SK-N-SH (cell line): ENCODE data around the gene ZNF750.

Experiments
- CTCF ChIP-seq: fragments of 200-600 bp; sonication (generic); IDR thresholded peaks from 2 replicates; pipeline ENCODE4 v1.6.1; 2017; ENCODE audit warnings: antibody characterized with exemption, mild to moderate bottlenecking, moderate library complexity
- GABPA ChIP-seq: IDR thresholded peaks from 2 replicates; pipeline ENCODE4 v1.4.0; 2012; ENCODE audit warnings: low read depth, mild to moderate bottlenecking
- MAX ChIP-seq: IDR thresholded peaks from 2 replicates; pipeline ENCODE4 v1.4.0; 2012; ENCODE audit warnings: low read depth
- POLR2AphosphoS5 ChIP-seq: IDR thresholded peaks from 2 replicates; pipeline ENCODE4 v1.6.1; 2012; ENCODE audit warnings: low read depth, low read length
- RAD21 ChIP-seq: IDR thresholded peaks from 2 replicates; pipeline ENCODE4 v1.6.1; 2012; ENCODE audit warnings: mild to moderate bottlenecking, low read length
- REST ChIP-seq: IDR thresholded peaks from 2 replicates; pipeline ENCODE4 v1.6.1; 2012; ENCODE audit warnings: mild to moderate bottlenecking, low read depth, low read length, moderate library complexity
- RFX5 ChIP-seq: IDR thresholded peaks from 2 replicates; pipeline ENCODE4 v1.6.1; 2012; ENCODE audit warnings: mild to moderate bottlenecking, improper control_type of control experiment, low read length
- SIN3A ChIP-seq: IDR thresholded peaks from 2 replicates; pipeline ENCODE4 v1.6.1; 2012; ENCODE audit warnings: low read depth, mild to moderate bottlenecking, low read length, moderate library complexity, borderline replicate concordance
- TEAD4 ChIP-seq: IDR thresholded peaks from 2 replicates; pipeline ENCODE4 v1.4.0; 2012; ENCODE audit warnings: mild to moderate bottlenecking, borderline replicate concordance; ENCODE audit not compliant: insufficient read depth
- TF ChIP-seq, protein P1 (sequence below): fragments of 150-350 bp; IDR thresholded peaks from 2 replicates; pipeline ENCODE4 v1.6.1; 2017; ENCODE audit warnings: antibody characterized with exemption, low read length, low read depth, borderline replicate concordance
- TF ChIP-seq, protein P2 (sequence below): IDR thresholded peaks from 2 replicates; pipeline ENCODE4 v1.4.0; 2012; ENCODE audit warnings: low read depth, borderline replicate concordance

- TF ChIP-seq CTCF: no peak
- TF ChIP-seq MAX: no peak
- no peak for TF ChIP-seq RAD21
- TF ChIP-seq TEAD4: no peak
- TF ChIP-seq RFX5: no peak
- no peak for TF ChIP-seq REST
- TF ChIP-seq, protein P1, sequence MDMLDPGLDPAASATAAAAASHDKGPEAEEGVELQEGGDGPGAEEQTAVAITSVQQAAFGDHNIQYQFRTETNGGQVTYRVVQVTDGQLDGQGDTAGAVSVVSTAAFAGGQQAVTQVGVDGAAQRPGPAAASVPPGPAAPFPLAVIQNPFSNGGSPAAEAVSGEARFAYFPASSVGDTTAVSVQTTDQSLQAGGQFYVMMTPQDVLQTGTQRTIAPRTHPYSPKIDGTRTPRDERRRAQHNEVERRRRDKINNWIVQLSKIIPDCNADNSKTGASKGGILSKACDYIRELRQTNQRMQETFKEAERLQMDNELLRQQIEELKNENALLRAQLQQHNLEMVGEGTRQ: no peak
- TF ChIP-seq, protein P2, sequence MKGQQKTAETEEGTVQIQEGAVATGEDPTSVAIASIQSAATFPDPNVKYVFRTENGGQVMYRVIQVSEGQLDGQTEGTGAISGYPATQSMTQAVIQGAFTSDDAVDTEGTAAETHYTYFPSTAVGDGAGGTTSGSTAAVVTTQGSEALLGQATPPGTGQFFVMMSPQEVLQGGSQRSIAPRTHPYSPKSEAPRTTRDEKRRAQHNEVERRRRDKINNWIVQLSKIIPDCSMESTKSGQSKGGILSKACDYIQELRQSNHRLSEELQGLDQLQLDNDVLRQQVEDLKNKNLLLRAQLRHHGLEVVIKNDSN: no peak
- TF ChIP-seq POLR2AphosphoS5: no peak
- TF ChIP-seq SIN3A: no peak
- TF ChIP-seq GABPA: no peak
These were observed 21.9 kb downstream of the ZNF750 start for GRCh38 chr17:82817947-82818346.
